HepG2 (cell line): ENCODE data around the gene DIPK1B. TPM values are rescaled to one million over a fixed set of nuclear protein-coding genes. Genes with fewer than 3 reads are reported as not detected.
A peak's percentile ranks its signal among the peaks of the same experiment; 100 is the strongest.

ENCODE experiments used
- AGO1 ChIP-seq: fragments of 200-400 bp; formaldehyde crosslinking; IDR thresholded peaks from 2 replicates; pipeline ENCODE4 v1.6.1; 2017; ENCODE audit warnings: mild to moderate bottlenecking, low read depth, low read length, moderate library complexity; ENCODE audit not compliant: poor library complexity, severe bottlenecking
- CERS6 ChIP-seq: sonication (generic); formaldehyde crosslinking; IDR thresholded peaks from 2 replicates; pipeline ENCODE4 v1.5.0; 2020; ENCODE audit warnings: missing genetic modification reagents
- EP300 ChIP-seq, 3 experiments: sonication (generic) in 1 of 3; formaldehyde crosslinking in 1 of 3; IDR thresholded peaks; 2 replicates each; pipeline versions ENCODE4 v1.5.1 to v1.6.1; 2011 to 2020; ENCODE audit warnings: low read depth in 2 of 3, low read length in 2 of 3, borderline replicate concordance in 1 of 3, improper control_type of control experiment in 1 of 3, mild to moderate bottlenecking in 1 of 3, missing genetic modification reagents in 1 of 3, moderate library complexity in 1 of 3
- GATAD2A ChIP-seq: IDR thresholded peaks from 2 replicates; pipeline ENCODE4 v1.6.1; 2016
- HDAC1 ChIP-seq: sonication (generic); formaldehyde crosslinking; IDR thresholded peaks from 2 replicates; pipeline ENCODE4 v1.5.1; 2020; ENCODE audit warnings: mild to moderate bottlenecking, missing genetic modification reagents
- HNRNPK ChIP-seq: fragments of 200-400 bp; formaldehyde crosslinking; IDR thresholded peaks from 2 replicates; pipeline ENCODE4 v1.6.1; 2018; ENCODE audit warnings: low read length, low read depth, moderate library complexity, mild to moderate bottlenecking; ENCODE audit not compliant: poor library complexity, severe bottlenecking
- LBX2 ChIP-seq: sonication (generic); formaldehyde crosslinking; IDR thresholded peaks from 2 replicates; pipeline ENCODE4 v1.5.0; 2020; ENCODE audit warnings: missing genetic modification reagents, mild to moderate bottlenecking, borderline replicate concordance
- NCOA2 ChIP-seq: sonication (generic); formaldehyde crosslinking; IDR thresholded peaks from 2 replicates; pipeline ENCODE4 v1.8.0; 2022; ENCODE audit warnings: inconsistent platforms
- NR2F1 ChIP-seq, 2 experiments: fragments of 450-650 bp in 1 of 2; formaldehyde crosslinking in 1 of 2; IDR thresholded peaks; 2 replicates each; pipeline versions ENCODE4 v1.5.0 to v1.6.1; 2016 to 2020; ENCODE audit warnings: mild to moderate bottlenecking in 1 of 2, missing compliant biosample characterization in 1 of 2, missing genetic modification reagents in 1 of 2, moderate library complexity in 1 of 2
- PCBP2 ChIP-seq: fragments of 200-400 bp; formaldehyde crosslinking; optimal IDR thresholded peaks from 2 replicates; pipeline ENCODE3; 2018; ENCODE audit warnings: low read length, low read depth; ENCODE audit not compliant: poor library complexity, severe bottlenecking
- PHF21A ChIP-seq: sonication (generic); formaldehyde crosslinking; IDR thresholded peaks from 2 replicates; pipeline ENCODE4 v1.5.0; 2020; ENCODE audit warnings: mild to moderate bottlenecking, missing genetic modification reagents
- RFX3 ChIP-seq: IDR thresholded peaks from 2 replicates; pipeline ENCODE4 v1.6.1; 2016; ENCODE audit warnings: missing biosample characterization, missing genetic modification reagents
- SOX5 ChIP-seq: IDR thresholded peaks from 2 replicates; pipeline ENCODE4 v1.6.1; 2016; ENCODE audit warnings: borderline replicate concordance
- SOX6 ChIP-seq, 2 experiments: fragments of 450-650 bp in 1 of 2; sonication (generic) in 1 of 2; formaldehyde crosslinking in 1 of 2; IDR thresholded peaks; 2 replicates each; pipeline versions ENCODE4 v1.4.0 to v1.6.1; 2017 to 2020; ENCODE audit warnings: antibody characterized with exemption in 1 of 2, mild to moderate bottlenecking in 1 of 2, missing genetic modification reagents in 1 of 2
- SPEN ChIP-seq: sonication (generic); formaldehyde crosslinking; IDR thresholded peaks from 2 replicates; pipeline ENCODE4 v1.5.1; 2020; ENCODE audit warnings: low read depth, mild to moderate bottlenecking, missing genetic modification reagents
- TBX2 ChIP-seq: sonication (generic); formaldehyde crosslinking; IDR thresholded peaks from 2 replicates; pipeline ENCODE4 v1.5.0; 2020; ENCODE audit warnings: missing genetic modification reagents, mild to moderate bottlenecking, borderline replicate concordance
- ZNF33B ChIP-seq: sonication (generic); formaldehyde crosslinking; IDR thresholded peaks from 2 replicates; pipeline ENCODE4 v1.5.1; 2020; ENCODE audit warnings: mild to moderate bottlenecking, missing genetic modification reagents
- ZNF350 ChIP-seq: sonication (generic); formaldehyde crosslinking; IDR thresholded peaks from 2 replicates; pipeline ENCODE4 v1.4.0; 2020; ENCODE audit warnings: mild to moderate bottlenecking, low read depth, missing genetic modification reagents, borderline replicate concordance
- ZNF589 ChIP-seq: sonication (generic); formaldehyde crosslinking; conservative IDR thresholded peaks from 2 replicates; pipeline ENCODE4 v1.8.0; 2022; ENCODE audit warnings: mild to moderate bottlenecking, moderate library complexity, missing genetic modification reagents
- ZNF605 ChIP-seq: sonication (generic); formaldehyde crosslinking; IDR thresholded peaks from 2 replicates; pipeline ENCODE4 v1.8.0; 2022; ENCODE audit warnings: mild to moderate bottlenecking, missing genetic modification reagents
- polyA plus RNA-seq, 8 experiments: library from polyadenylated mRNA; depleted of rRNA in 3 of 8; stranded (reverse) in 7 of 8; unstranded in 1 of 8; fragments of >200 nt; fragmentation: Illumina TruSeq in 4 of 8; extraction: Trizol in 4 of 8; gene quantifications; 2 replicates each; pipeline versions ENCODE4 v1.2.1 to v1.2.3, GENCODE V29; 2011 to 2016; ENCODE audit warnings: low read depth in 4 of 8, missing spikeins in 1 of 8, mixed read lengths in 1 of 8; ENCODE audit not compliant: insufficient read depth in 1 of 8
- total RNA-seq, 5 experiments: library from RNA; depleted of rRNA; stranded (reverse); fragments of >200 nt; fragmentation: Illumina TruSeq; extraction: Trizol; gene quantifications; 2 replicates each; pipeline ENCODE4 v1.2.3, GENCODE V29; 2016; ENCODE audit warnings: low read depth in 1 of 5
- TF ChIP-seq, protein P1 (sequence below): sonication (generic); formaldehyde crosslinking; IDR thresholded peaks from 2 replicates; pipeline ENCODE4 v1.4.0; 2020; ENCODE audit warnings: missing genetic modification reagents
- TF ChIP-seq, protein P2 (sequence below): sonication (generic); formaldehyde crosslinking; conservative IDR thresholded peaks from 2 replicates; pipeline ENCODE4 v1.4.0; 2020; ENCODE audit warnings: missing genetic modification reagents

Gene DIPK1B
- total and polyA plus RNA-seq, 2 of the 13 experiments (the other 11 are each of a cell fraction or from before 2014, with no cell fraction given), result 0.18 to 3.9 TPM

GRCh38 chr9:136697146-136697820, 15.1 kb upstream of the DIPK1B start (continued):
- TF ChIP-seq TBX2 (peak; percentile 34; the same call in 1 of the 2 replicates), SOX6 (IDR thresholded peaks at IDR 0.05) (no peak), SOX6 (CRISPR knock-in tag; IDR thresholded peaks at IDR 0.05) (peak; percentile 62), HDAC1 (CRISPR knock-in tag) (peak; percentile 90), HNRNPK (peak; percentile 21), RFX3 (CRISPR knock-in tag) (no peak), AGO1 (peak; percentile 32), NR2F1 (CRISPR knock-in tag; IDR thresholded peaks at IDR 0.05) (peak; percentile 66 to 78; a peak in 3 of 4 replicates), SPEN (CRISPR knock-in tag) (peak; percentile 22; the same call in 1 of the 2 replicates), ZNF589 (0 out of 2 replicates have a peak, but pooled peaks have one; percentile 50), ZNF350 (CRISPR knock-in tag) (peak; percentile 70; the same call in 1 of the 2 replicates), PCBP2 (peak; percentile 87), LBX2 (CRISPR knock-in tag) (no peak), GATAD2A (peak; percentile 68), ZNF605 (CRISPR knock-in tag) (0 out of 2 replicates have a peak, but pooled peaks have one; percentile 17), SOX5 (CRISPR knock-in tag) (0 out of 2 replicates have a peak, but pooled peaks have one; percentile 15), NCOA2 (CRISPR knock-in tag) (peak; percentile 37; the same call in 1 of the 2 replicates), ZNF33B (CRISPR knock-in tag) (0 out of 2 replicates have a peak, but pooled peaks have one; percentile 9), PHF21A (peak; percentile 39; the same call in 1 of the 2 replicates), CERS6 (CRISPR knock-in tag) (no peak), EP300 (IDR thresholded peaks at IDR 0.05; ENCODE audit: low read depth in 2 of 2, low read length in 2 of 2) (peak in 1 of 2 experiments; percentile 65; a peak in 2 of 4 replicates), EP300 (CRISPR knock-in tag; IDR thresholded peaks at IDR 0.05; ENCODE audit: borderline replicate concordance) (no peak)
- TF ChIP-seq, protein P1, sequence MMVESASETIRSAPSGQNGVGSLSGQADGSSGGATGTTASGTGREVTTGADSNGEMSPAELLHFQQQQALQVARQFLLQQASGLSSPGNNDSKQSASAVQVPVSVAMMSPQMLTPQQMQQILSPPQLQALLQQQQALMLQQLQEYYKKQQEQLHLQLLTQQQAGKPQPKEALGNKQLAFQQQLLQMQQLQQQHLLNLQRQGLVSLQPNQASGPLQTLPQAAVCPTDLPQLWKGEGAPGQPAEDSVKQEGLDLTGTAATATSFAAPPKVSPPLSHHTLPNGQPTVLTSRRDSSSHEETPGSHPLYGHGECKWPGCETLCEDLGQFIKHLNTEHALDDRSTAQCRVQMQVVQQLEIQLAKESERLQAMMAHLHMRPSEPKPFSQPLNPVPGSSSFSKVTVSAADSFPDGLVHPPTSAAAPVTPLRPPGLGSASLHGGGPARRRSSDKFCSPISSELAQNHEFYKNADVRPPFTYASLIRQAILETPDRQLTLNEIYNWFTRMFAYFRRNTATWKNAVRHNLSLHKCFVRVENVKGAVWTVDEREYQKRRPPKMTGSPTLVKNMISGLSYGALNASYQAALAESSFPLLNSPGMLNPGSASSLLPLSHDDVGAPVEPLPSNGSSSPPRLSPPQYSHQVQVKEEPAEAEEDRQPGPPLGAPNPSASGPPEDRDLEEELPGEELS, result 0 out of 2 replicates have a peak, but pooled peaks have one; percentile 29
- TF ChIP-seq, protein P2, sequence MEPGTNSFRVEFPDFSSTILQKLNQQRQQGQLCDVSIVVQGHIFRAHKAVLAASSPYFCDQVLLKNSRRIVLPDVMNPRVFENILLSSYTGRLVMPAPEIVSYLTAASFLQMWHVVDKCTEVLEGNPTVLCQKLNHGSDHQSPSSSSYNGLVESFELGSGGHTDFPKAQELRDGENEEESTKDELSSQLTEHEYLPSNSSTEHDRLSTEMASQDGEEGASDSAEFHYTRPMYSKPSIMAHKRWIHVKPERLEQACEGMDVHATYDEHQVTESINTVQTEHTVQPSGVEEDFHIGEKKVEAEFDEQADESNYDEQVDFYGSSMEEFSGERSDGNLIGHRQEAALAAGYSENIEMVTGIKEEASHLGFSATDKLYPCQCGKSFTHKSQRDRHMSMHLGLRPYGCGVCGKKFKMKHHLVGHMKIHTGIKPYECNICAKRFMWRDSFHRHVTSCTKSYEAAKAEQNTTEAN (CRISPR knock-in tag), result peak; percentile 99
